ENCODE measurements around the gene ZNF827.

- TF ChIP-seq EZH2phosphoT487 (conservative IDR thresholded peaks at IDR 0.05; ENCODE audit: low read length) (no peak), CTCF (IDR thresholded peaks at IDR 0.05; ENCODE audit: insufficient read depth, low read length, poor library complexity, severe bottlenecking) (no peak)
These were observed 169.1 kb downstream of the ZNF827 start for GRCh38 chr4:145769450-145770037.
